Esophagus muscularis mucosa (tissue), 4 donors: ENCODE data around the gene IFNK.

ENCODE experiments used
- EP300 ChIP-seq: sonication (generic); formaldehyde crosslinking; IDR thresholded peaks from one replicate; pipeline ENCODE4 v1.6.1; 2017; ENCODE audit warnings: antibody characterized with exemption
- POLR2A ChIP-seq: fragments of 450-650 bp; IDR thresholded peaks from one replicate; pipeline ENCODE4 v1.6.1; 2017; ENCODE audit warnings: antibody characterized with exemption, moderate library complexity, mild to moderate bottlenecking, low read depth
- POLR2AphosphoS5 ChIP-seq, 2 donors: sonication (generic); formaldehyde crosslinking; IDR thresholded peaks; one replicate each; pipeline ENCODE4 v1.6.1; 2017; ENCODE audit warnings: antibody characterized with exemption in 2 of 2
- TF ChIP-seq, protein P1 (sequence below), 3 experiments: fragments of 200-600 bp in 2 of 3; fragments of 450-650 bp in 1 of 3; sonication (generic) in 2 of 3; IDR thresholded peaks; one replicate each; pipeline ENCODE4 v1.5.1; 2017 to 2019; ENCODE audit warnings: antibody characterized with exemption in 3 of 3, mild to moderate bottlenecking in 2 of 3, moderate library complexity in 1 of 3

DNA sequence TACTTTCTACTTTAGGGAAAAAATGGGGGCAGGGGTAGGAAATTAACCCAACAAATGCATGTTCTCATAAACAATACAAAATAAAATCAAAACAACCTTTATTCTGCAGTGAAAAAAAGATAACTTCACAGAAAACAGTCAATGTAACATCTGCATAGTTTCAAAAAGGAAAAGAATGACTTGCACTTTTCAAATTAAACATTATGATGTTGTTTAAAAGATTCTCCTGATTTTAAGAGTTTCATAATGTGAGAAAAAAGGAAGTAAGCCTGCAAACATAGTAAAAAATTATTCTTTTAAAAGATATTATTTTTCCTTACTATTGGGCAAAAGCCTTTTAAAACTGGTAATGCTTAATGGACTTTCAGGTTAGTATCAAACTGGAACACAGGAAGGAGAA lies 41.6 kb downstream of the IFNK start:
- TF ChIP-seq, protein P1, sequence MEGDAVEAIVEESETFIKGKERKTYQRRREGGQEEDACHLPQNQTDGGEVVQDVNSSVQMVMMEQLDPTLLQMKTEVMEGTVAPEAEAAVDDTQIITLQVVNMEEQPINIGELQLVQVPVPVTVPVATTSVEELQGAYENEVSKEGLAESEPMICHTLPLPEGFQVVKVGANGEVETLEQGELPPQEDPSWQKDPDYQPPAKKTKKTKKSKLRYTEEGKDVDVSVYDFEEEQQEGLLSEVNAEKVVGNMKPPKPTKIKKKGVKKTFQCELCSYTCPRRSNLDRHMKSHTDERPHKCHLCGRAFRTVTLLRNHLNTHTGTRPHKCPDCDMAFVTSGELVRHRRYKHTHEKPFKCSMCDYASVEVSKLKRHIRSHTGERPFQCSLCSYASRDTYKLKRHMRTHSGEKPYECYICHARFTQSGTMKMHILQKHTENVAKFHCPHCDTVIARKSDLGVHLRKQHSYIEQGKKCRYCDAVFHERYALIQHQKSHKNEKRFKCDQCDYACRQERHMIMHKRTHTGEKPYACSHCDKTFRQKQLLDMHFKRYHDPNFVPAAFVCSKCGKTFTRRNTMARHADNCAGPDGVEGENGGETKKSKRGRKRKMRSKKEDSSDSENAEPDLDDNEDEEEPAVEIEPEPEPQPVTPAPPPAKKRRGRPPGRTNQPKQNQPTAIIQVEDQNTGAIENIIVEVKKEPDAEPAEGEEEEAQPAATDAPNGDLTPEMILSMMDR (IDR thresholded peaks at IDR 0.05) = no peak
- TF ChIP-seq POLR2A (no peak), POLR2AphosphoS5 (IDR thresholded peaks at IDR 0.05) (no peak), EP300 (no peak)
